ENCODE results near the gene ARL16.

- no peak for TF ChIP-seq CHD2 (IDR thresholded peaks at IDR 0.05; ENCODE audit: low read length)
- TF ChIP-seq FOSL1 (IDR thresholded peaks at IDR 0.05; ENCODE audit: insufficient read depth, low read depth, low read length), result no peak
These were observed 38.9 kb upstream of the ARL16 start for GRCh38 chr17:81722184-81723120.
